Large intestine (tissue), 3 donors: ENCODE data around the gene SPATS2. TPM values are rescaled to one million over a fixed set of nuclear protein-coding genes. Genes with fewer than 3 reads are reported as not detected.
"Not testable (repeated sequence)": the region's sequence is repeated elsewhere in the genome, so short reads cannot be mapped to it uniquely, and the experiment has no call there.

Experiments
- DNase-seq, 2 donors: peaks; one replicate each; pipeline versions ENCODE4 v3.0.0 to v3.0.0-alpha.2; 2013
- H3K27ac ChIP-seq: one replicate; pipeline ENCODE4 v1.5.1; 2013; ENCODE audit warnings: low read length
- H3K27me3 ChIP-seq: 2 replicates; pipeline ENCODE4 v1.6.1; 2013; ENCODE audit warnings: low read length; ENCODE audit not compliant: control insufficient read depth, insufficient read depth
- H3K36me3 ChIP-seq: 2 replicates; pipeline ENCODE4 v1.6.1; 2013; ENCODE audit warnings: low read length; ENCODE audit not compliant: control insufficient read depth, insufficient read depth
- H3K4me1 ChIP-seq: one replicate; pipeline ENCODE4 v1.6.1; 2013; ENCODE audit warnings: low read length; ENCODE audit not compliant: control insufficient read depth, insufficient read depth
- H3K4me3 ChIP-seq: one replicate; pipeline ENCODE4 v1.5.1; 2013; ENCODE audit warnings: low read length
- H3K9me3 ChIP-seq: one replicate; pipeline ENCODE4 v1.6.1; 2013; ENCODE audit warnings: mild to moderate bottlenecking, low read depth, low read length, moderate library complexity; ENCODE audit not compliant: control insufficient read depth
- WGBS: methylation state at CpG from one replicate; pipeline ENCODE4 v1.1.5; 2013; ENCODE audit warnings: low lambda C conversion rate; ENCODE audit not compliant: insufficient coverage; 5-methylcytosine and 5-hydroxymethylcytosine counted together
- polyA plus RNA-seq: library from polyadenylated mRNA; unstranded; fragments of 120-200 nt; gene quantifications from one replicate; pipeline ENCODE4 v1.2.1, GENCODE V29; 2013

SPATS2 gene
- polyA plus RNA-seq, 1 donor, result 22.7 TPM

DNA sequence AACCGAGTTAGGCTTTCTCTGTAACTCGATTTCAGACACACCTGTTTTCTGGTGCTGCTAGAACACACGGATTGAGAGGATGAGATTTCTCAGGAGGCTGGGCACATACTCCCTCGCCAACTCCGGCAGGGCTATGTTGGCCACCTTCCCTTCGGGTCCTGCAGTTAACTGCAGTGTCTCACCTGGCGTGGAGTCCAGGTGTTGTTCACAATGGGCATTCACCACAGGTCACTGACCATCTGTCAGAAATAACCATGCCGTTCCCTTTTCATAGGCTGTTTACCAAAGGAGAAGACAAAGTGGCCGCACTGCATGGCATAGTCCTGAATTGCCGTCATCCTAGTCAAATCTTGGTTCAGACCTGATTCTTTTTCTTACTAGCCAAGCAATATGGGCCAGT, 166.1 kb downstream of the SPATS2 start:
- H3K4me1 ChIP-seq, result peaks cover 9% of the 10 kb centered on the region
- no peak for DNase-seq
- peaks cover 3% of the 10 kb centered on the region for H3K9me3 ChIP-seq
- no peak overlapping the region for H3K27ac ChIP-seq
- H3K27me3 ChIP-seq, result peaks cover 30% of the 10 kb centered on the region
- WGBS, result no CpG with 5 or more reads among the region's 10 CpGs
- no peak overlapping the region for H3K4me3 ChIP-seq
- no peaks in the 10 kb centered on the region for H3K36me3 ChIP-seq

- not testable (repeated sequence) for H3K9me3 ChIP-seq, H3K4me3 ChIP-seq, H3K36me3 ChIP-seq, DNase-seq, H3K27ac ChIP-seq, H3K4me1 ChIP-seq
- WGBS, result no CpG with 5 or more reads among the region's 5 CpGs
- peaks cover 36% of the 10 kb centered on the region for H3K27me3 ChIP-seq
Observed at GRCh38 chr12:49534122-49534521, 166.9 kb downstream of the SPATS2 start.

DNA sequence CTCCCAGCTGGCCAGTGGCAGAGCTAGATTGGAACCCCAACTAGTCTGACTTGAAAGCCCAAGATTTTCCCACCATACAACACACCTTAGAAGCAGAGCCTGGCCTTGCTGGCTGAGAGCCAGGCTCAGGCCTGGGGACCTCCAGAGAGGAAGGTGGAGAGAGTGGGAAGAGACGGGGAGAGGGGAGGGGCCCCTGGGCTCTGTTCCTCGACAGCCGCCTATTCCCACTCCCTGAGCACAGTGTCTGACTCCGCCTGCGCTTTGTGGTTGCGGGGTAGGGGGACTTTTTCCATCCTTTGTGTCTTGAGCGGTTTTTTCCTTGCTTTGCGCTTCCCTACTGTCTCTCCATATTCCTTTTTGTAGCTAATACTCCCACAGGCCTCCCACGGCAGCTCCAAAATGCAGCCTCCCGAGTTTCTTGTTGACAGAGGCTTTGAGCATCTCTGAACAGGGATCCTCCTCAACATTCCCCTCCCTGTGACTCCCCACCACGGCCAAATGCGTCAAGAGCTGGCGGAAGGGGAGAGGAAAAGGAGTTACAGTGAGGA, 167.5 kb downstream of the SPATS2 start:
- no peak overlapping the region for H3K4me3 ChIP-seq
- peaks cover 10% of the 10 kb centered on the region for H3K4me1 ChIP-seq
- no peak overlapping the region for H3K27ac ChIP-seq
- H3K9me3 ChIP-seq, result peaks cover 3% of the 10 kb centered on the region
- no peaks in the 10 kb centered on the region for H3K36me3 ChIP-seq
- peaks cover 43% of the 10 kb centered on the region for H3K27me3 ChIP-seq
- WGBS, result no CpG with 5 or more reads among the region's 13 CpGs
- no peak for DNase-seq

- peaks cover 15% of the 10 kb centered on the region for H3K4me1 ChIP-seq
- no peak overlapping the region for H3K4me3 ChIP-seq
- no peaks in the 10 kb centered on the region for H3K36me3 ChIP-seq
- H3K9me3 ChIP-seq, result peaks cover 3% of the 10 kb centered on the region
- H3K27me3 ChIP-seq, result peaks cover 55% of the 10 kb centered on the region
- 80% methylated on average over 1 of the region's 6 CpGs for WGBS
- no peak overlapping the region for H3K27ac ChIP-seq
- no peak for DNase-seq
Observed at GRCh38 chr12:49535921-49536525, 168.8 kb downstream of the SPATS2 start.

DNA sequence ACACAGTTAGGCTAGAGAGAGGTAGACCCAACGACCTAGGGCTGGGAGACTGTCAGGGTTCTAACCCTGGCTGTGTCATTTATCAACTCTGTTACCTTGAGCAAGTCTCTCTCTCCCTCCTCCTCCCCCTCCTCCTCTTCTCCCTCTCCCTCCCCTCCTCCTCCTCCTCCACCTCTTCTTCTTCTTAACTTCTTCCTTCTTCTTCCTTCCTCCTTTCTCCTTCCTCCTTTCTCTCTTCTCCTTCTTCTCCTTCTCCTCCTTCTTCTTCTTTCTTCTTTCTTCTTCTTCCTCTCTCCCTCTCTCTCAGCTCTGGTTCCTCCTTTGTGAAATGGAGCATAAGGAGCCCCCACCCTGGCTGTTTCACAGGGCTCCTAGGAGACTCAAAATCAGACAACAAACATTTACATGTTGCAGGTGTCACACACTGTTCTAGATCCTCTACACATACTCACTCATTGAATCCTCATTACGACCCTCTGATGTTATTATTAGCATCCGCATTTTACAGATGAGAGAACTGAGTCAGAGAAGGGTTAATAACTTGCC, 169.3 kb downstream of the SPATS2 start:
- Histone ChIP-seq H3K4me3 (no peak overlapping the region), H3K27me3 (peaks cover 58% of the 10 kb centered on the region), H3K27ac (no peak overlapping the region), H3K36me3 (no peaks in the 10 kb centered on the region), H3K4me1 (peaks cover 15% of the 10 kb centered on the region), H3K9me3 (peaks cover 3% of the 10 kb centered on the region)
- no CpG with 5 or more reads among the region's 3 CpGs for WGBS
- no peak for DNase-seq

DNA sequence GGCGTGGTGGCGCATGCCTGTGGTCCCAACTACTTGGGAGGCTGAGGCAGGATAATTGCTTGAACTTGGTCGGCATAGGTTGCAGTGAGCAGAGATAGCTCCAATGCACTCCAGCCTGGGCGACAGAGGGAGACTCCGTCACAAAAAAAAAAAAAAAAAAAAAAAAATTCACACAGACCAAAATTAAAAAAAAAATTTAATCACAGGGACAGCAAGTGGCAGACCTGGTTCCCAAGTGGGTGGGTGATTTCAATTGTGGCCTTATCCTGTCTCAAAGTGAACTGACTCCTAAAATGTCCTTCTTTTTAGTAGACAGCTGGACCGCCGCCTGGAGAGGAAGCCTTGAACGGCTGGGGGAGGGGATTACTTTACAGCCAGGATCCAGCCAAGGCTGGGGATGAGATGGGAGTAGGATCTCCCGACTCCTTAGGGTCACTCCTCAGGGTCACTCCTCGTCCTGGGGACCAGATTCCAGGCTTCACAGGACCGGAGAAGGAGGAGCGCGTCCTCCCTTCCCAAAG, 170.0 kb downstream of the SPATS2 start:
- Histone ChIP-seq H3K4me1 (peaks cover 15% of the 10 kb centered on the region), H3K9me3 (peaks cover 3% of the 10 kb centered on the region), H3K36me3 (no peaks in the 10 kb centered on the region), H3K4me3 (peak overlapping the region; percentile 14), H3K27ac (no peak overlapping the region), H3K27me3 (peaks cover 58% of the 10 kb centered on the region)
- DNase-seq, result no peak
- no CpG with 5 or more reads among the region's 13 CpGs for WGBS

GRCh38 chr12:49537752-49538509, 170.7 kb downstream of the SPATS2 start:
- H3K4me1 ChIP-seq, result peaks cover 16% of the 10 kb centered on the region
- no peak overlapping the region for H3K27ac ChIP-seq
- H3K27me3 ChIP-seq, result peaks cover 62% of the 10 kb centered on the region
- H3K4me3 ChIP-seq, result peak overlapping the region; percentile 14
- no CpG with 5 or more reads among the region's 61 CpGs for WGBS
- H3K36me3 ChIP-seq, result no peaks in the 10 kb centered on the region
- H3K9me3 ChIP-seq, result peaks cover 3% of the 10 kb centered on the region
- no peak for DNase-seq

GRCh38 chr12:49538510-49539403, 171.5 kb downstream of the SPATS2 start, which contains the start of gene KCNH3:
TSS of gene KCNH3 (plus strand) at chr12:49539030. CDS start at chr12:49539417, 387 bp downstream.
- peak; percentile 59 to 78 for DNase-seq
- Histone ChIP-seq H3K9me3 (peaks cover 5% of the 10 kb centered on the region), H3K27me3 (peaks cover 71% of the 10 kb centered on the region), H3K27ac (no peak within 1 kb of the TSS), H3K4me1 (peaks cover 24% of the 10 kb centered on the region), H3K4me3 (peak within 1 kb of the TSS; percentile 7), H3K36me3 (no peaks in the 10 kb centered on the region)
- no CpG with 5 or more reads among the region's 107 CpGs for WGBS

DNA sequence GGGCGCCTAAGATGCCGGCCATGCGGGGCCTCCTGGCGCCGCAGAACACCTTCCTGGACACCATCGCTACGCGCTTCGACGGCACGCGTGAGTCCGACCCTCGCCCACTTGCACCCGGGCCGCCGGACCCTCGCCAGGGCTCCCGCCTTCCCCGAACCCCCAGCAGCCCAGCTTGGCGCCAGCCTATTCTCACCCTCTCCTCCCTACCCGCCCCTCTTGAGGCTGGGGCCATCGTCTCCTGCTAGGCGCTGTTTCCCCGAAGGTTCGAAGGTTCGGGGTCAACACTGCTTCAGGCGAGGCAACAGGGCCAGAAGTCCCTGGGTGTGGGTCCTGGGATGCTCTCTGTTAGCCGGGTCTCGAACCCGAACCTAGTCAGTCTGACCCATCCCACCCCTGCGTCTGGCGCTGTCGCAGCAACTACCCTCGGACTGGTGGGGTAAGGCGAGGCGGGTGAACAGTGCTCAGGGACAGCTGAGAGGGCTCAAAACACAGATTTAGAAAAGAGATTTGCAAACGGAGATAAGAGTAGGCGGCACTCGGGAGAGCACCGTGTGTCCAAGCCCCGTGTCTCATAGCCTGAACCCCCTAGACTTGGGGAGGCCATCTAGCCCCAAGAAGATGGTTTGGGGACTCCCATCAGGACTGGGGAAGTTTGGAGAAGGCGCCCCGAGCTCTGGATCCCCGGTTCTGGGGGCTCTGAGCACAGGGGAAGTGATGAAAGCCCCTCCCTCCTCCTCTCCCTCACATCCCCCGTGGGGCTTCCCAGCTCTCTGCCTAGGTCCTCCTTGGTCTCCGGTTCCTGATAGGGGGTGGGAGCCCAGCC, 172.4 kb downstream of the SPATS2 start:
- peaks cover 25% of the 10 kb centered on the region for H3K4me1 ChIP-seq
- no peak overlapping the region for H3K4me3 ChIP-seq
- H3K27me3 ChIP-seq, result peaks cover 78% of the 10 kb centered on the region
- no peak for DNase-seq
- 20% methylated on average over 1 of the region's 47 CpGs for WGBS
- H3K36me3 ChIP-seq, result no peaks in the 10 kb centered on the region
- H3K27ac ChIP-seq, result no peak overlapping the region
- peaks cover 5% of the 10 kb centered on the region for H3K9me3 ChIP-seq
